CD4-positive, CD25-positive, alpha-beta regulatory T cell (primary cell): ENCODE measurements around the gene AFAP1L1. TPM values are rescaled to one million over a fixed set of nuclear protein-coding genes. Genes with fewer than 3 reads are reported as not detected.

Experiments
- ATAC-seq, 2 donors: fragments of 150-1000 bp; cut with Tn5 transposase; one replicate each; pipeline ENCODE4 v1.10.0; 2021; ENCODE audit warnings: low read depth in 2 of 2, moderate number of reproducible peaks in 2 of 2, moderate library complexity in 1 of 2
- DNase-seq, 3 donors: peaks; one replicate each; pipeline versions ENCODE4 v3.0.0 to v3.0.0-alpha.2; 2012 to 2022; ENCODE audit warnings: mixed read lengths in 1 of 3
- H3K27ac ChIP-seq: one replicate; pipeline ENCODE4 v1.7.0; 2013; ENCODE audit warnings: mild to moderate bottlenecking, low read length; ENCODE audit not compliant: insufficient read depth, poor library complexity, severe bottlenecking
- H3K27me3 ChIP-seq: one replicate; pipeline ENCODE4 v1.7.0; 2013; ENCODE audit warnings: low read length; ENCODE audit not compliant: control insufficient read depth, insufficient read depth
- H3K36me3 ChIP-seq: one replicate; pipeline ENCODE4 v1.7.0; 2013; ENCODE audit warnings: mild to moderate bottlenecking, low read length, moderate library complexity; ENCODE audit not compliant: control insufficient read depth, insufficient read depth
- H3K4me1 ChIP-seq: 2 replicates; pipeline ENCODE4 v1.7.0; 2013; ENCODE audit warnings: mild to moderate bottlenecking, low read length; ENCODE audit not compliant: insufficient read depth, control insufficient read depth, poor library complexity, severe bottlenecking
- H3K4me3 ChIP-seq: one replicate; pipeline ENCODE4 v1.7.0; 2013; ENCODE audit warnings: low read depth, mild to moderate bottlenecking, low read length, moderate library complexity
- H3K9me3 ChIP-seq, 2 experiments: 1 replicate in 1 of 2; 2 replicates in 1 of 2; pipeline ENCODE4 v1.7.0; 2013; ENCODE audit warnings: low read length in 2 of 2, mild to moderate bottlenecking in 1 of 2, moderate library complexity in 1 of 2; ENCODE audit not compliant: control insufficient read depth in 2 of 2
- H3K27ac Mint-ChIP-seq, 3 donors: one replicate each; pipeline ENCODE4 v1.8.0; 2020 to 2022; ENCODE audit warnings: mild to moderate bottlenecking in 3 of 3, mixed read lengths in 3 of 3, moderate library complexity in 2 of 3
- H3K27me3 Mint-ChIP-seq: one replicate; pipeline ENCODE4 v1.8.0; 2022; ENCODE audit warnings: mild to moderate bottlenecking, mixed read lengths
- H3K36me3 Mint-ChIP-seq: one replicate; pipeline ENCODE4 v1.8.0; 2020; ENCODE audit warnings: mixed read lengths
- H3K4me1 Mint-ChIP-seq, 4 donors: one replicate each; pipeline ENCODE4 v1.8.0; 2020 to 2022; ENCODE audit warnings: mixed read lengths in 4 of 4, mild to moderate bottlenecking in 1 of 4
- H3K4me3 Mint-ChIP-seq, 4 donors: one replicate each; pipeline ENCODE4 v1.8.0; 2020 to 2022; ENCODE audit warnings: mild to moderate bottlenecking in 4 of 4, mixed read lengths in 4 of 4, moderate library complexity in 3 of 4
- H3K9me3 Mint-ChIP-seq, 7 donors: one replicate each; pipeline ENCODE4 v1.8.0; 2020 to 2022; ENCODE audit warnings: mixed read lengths in 7 of 7, mild to moderate bottlenecking in 3 of 7, moderate library complexity in 2 of 7
- polyA plus RNA-seq, 4 donors: library from polyadenylated mRNA; unstranded; fragments of 300-500 nt; fragmentation: Illumina TruSeq; gene quantifications; one replicate each; pipeline ENCODE4 v1.2.3, GENCODE V29; 2021
- total RNA-seq: library from RNA; stranded (reverse); gene quantifications from one replicate; pipeline ENCODE4 v1.2.3, GENCODE V29; 2022

The AFAP1L1 gene
- total and polyA plus RNA-seq, 5 donors from 2014 or later: 0.14 TPM; not detected in 4

DNA sequence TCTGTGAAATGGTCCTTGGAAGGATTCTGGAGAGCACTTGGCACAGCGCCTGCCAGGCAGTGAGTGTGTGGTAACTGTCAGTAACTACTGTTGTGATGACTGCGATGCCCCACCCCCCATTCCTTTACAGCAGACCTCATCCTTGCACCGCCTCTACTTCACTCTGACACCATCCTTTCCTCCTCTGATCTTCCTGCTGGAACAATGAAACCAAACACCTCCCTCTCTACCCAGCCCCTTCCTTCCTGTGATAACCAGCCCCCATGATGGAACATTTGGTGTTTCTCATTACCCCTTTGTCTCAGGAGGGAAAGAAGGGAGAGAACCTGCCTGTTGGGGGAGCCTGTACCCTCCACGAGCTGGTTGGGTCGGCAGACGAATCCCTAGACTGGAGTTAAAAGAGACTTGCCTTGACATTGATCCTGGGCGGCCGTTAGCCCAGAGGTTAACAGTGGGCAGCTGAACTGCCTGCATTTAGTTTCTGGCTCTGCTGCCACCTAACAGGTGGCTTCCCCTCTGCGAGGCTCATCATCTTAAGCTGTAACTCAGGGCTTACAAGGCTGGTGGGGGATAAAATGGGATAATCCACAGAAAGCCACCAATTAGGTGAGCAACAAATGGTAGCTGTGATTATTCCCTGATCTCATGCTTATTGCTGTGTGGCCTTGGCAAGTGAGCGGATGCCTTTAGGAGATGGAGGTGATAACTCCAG, 39.4 kb downstream of the AFAP1L1 start:
- Histone ChIP-seq H3K4me3 (no peak overlapping the region), H3K27ac (no peak overlapping the region), H3K4me1 (no peaks in the 10 kb centered on the region), H3K9me3 (no peaks in the 10 kb centered on the region), H3K36me3 (no peaks in the 10 kb centered on the region), H3K27me3 (no peaks in the 10 kb centered on the region)
- H3K4me3 Mint-ChIP-seq: no peak overlapping the region
- H3K9me3 Mint-ChIP-seq: no peaks in the 10 kb centered on the region
- H3K4me1 Mint-ChIP-seq: no peaks in the 10 kb centered on the region
- no peaks in the 10 kb centered on the region for H3K36me3 Mint-ChIP-seq
- H3K27ac Mint-ChIP-seq: no peak overlapping the region
- peaks cover 11% of the 10 kb centered on the region for H3K27me3 Mint-ChIP-seq
- DNase-seq (no peak), ATAC-seq (no peak)

DNA sequence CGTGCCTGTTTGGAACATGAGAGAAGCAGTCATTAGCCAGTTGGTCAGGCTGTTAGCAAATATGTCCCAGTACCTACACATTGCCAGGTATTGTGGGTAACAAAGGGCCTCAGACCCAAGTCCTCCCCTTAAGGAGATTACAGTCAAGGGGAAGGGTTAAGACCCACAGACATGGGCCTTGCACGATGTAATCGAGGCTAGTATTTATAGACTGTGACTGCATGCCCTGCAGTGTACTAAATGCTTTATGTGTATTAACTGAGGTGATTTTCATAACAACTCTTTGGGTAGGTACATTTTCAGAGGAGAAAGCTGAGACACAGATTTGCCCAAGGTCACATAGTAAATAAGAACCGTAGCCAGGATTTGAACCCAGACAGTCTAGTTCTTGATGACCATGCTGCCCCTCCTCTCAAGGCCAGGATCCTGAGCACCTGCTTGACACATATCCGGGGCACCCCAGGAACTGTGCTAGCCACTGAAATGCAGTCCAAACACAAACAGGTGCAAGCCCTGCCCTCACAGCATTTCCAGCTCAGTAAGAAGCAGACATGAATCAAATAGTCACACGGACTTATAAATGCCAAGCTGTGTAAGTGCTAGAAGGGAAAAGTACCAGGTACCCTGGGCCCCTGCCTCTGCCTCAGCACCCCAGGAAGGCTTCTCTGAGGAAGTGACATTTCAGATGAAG, 41.6 kb downstream of the AFAP1L1 start:
- no peaks in the 10 kb centered on the region for H3K9me3 Mint-ChIP-seq
- H3K27ac ChIP-seq: no peak overlapping the region
- no peak overlapping the region for H3K4me3 ChIP-seq
- no peaks in the 10 kb centered on the region for H3K9me3 ChIP-seq
- H3K4me1 ChIP-seq: peaks cover 3% of the 10 kb centered on the region
- H3K4me3 Mint-ChIP-seq: no peak overlapping the region
- H3K27ac Mint-ChIP-seq: no peak overlapping the region
- H3K36me3 Mint-ChIP-seq: no peaks in the 10 kb centered on the region
- H3K4me1 Mint-ChIP-seq: peaks cover 0 to 5% (median 2%) of the 10 kb centered on the region in 4 donors
- ATAC-seq (no peak), DNase-seq (no peak)
- H3K27me3 Mint-ChIP-seq: peaks cover 6% of the 10 kb centered on the region
- H3K36me3 ChIP-seq: no peaks in the 10 kb centered on the region
- no peaks in the 10 kb centered on the region for H3K27me3 ChIP-seq

DNA sequence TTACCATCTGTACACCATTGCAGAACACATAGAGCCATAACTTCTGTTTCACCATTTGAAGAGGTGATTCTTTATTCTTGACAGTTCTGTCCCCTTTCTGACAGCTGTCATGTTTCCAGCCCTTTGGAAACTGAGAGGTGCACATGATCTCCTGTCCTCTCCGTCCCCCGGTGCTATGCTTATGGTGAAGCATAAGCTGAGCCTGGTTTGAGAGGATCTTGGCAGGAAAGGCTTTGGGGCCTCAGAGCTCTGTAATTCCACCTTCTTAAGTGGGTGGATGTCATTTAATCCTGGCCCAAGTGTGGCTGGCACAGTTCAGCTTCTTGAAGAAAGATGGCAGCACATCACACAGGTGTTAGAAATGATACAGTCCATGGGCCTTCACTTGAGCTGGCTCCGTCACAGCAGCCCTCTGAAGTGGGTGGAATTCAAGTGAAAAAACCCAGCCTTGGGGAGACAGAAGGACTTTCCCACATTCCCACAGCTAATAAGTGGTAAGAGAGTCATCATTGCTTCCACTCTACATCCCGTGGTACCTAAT, 43.0 kb downstream of the AFAP1L1 start:
- peaks cover 6% of the 10 kb centered on the region for H3K27me3 Mint-ChIP-seq
- Histone ChIP-seq H3K27ac (no peak overlapping the region), H3K27me3 (no peaks in the 10 kb centered on the region), H3K4me3 (no peak overlapping the region), H3K9me3 (no peaks in the 10 kb centered on the region), H3K4me1 (peaks cover 3% of the 10 kb centered on the region), H3K36me3 (no peaks in the 10 kb centered on the region)
- no peak overlapping the region for H3K27ac Mint-ChIP-seq
- DNase-seq (peak in 1 of 3 donors; percentile 33), ATAC-seq (no peak)
- H3K4me1 Mint-ChIP-seq: peaks cover 0 to 5% (median 2%) of the 10 kb centered on the region in 4 donors
- H3K4me3 Mint-ChIP-seq: no peak overlapping the region
- no peaks in the 10 kb centered on the region for H3K36me3 Mint-ChIP-seq
- H3K9me3 Mint-ChIP-seq: no peaks in the 10 kb centered on the region

DNA sequence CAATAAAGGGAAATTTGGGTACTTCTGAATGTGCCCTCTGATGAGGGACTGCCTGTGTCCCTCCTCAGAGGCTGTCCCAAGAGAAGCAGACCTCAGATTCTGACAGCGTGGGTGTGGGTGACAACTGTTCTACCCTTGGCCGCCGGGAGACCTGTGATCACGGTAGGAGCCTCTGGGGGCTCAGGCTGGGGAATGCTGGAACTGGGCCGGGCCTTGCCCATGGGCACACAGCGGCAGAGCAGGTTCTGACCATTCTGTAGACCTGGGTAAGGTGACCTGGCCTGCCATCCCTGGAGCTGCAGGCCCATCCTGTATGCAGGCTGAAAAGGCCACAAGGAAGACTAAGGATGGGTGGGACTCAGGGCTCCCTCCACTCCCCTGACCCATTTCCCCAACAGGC, 44.1 kb downstream of the AFAP1L1 start:
- Mint-ChIP-seq H3K27me3 (peaks cover 11% of the 10 kb centered on the region), H3K4me3 (no peak overlapping the region), H3K4me1 (peaks cover 0 to 5% (median 2%) of the 10 kb centered on the region in 4 donors), H3K9me3 (no peaks in the 10 kb centered on the region), H3K36me3 (no peaks in the 10 kb centered on the region), H3K27ac (no peak overlapping the region)
- Histone ChIP-seq H3K4me1 (peaks cover 3% of the 10 kb centered on the region), H3K27ac (no peak overlapping the region), H3K36me3 (no peaks in the 10 kb centered on the region), H3K27me3 (no peaks in the 10 kb centered on the region), H3K9me3 (no peaks in the 10 kb centered on the region), H3K4me3 (no peak overlapping the region)
- ATAC-seq (no peak), DNase-seq (no peak)

DNA sequence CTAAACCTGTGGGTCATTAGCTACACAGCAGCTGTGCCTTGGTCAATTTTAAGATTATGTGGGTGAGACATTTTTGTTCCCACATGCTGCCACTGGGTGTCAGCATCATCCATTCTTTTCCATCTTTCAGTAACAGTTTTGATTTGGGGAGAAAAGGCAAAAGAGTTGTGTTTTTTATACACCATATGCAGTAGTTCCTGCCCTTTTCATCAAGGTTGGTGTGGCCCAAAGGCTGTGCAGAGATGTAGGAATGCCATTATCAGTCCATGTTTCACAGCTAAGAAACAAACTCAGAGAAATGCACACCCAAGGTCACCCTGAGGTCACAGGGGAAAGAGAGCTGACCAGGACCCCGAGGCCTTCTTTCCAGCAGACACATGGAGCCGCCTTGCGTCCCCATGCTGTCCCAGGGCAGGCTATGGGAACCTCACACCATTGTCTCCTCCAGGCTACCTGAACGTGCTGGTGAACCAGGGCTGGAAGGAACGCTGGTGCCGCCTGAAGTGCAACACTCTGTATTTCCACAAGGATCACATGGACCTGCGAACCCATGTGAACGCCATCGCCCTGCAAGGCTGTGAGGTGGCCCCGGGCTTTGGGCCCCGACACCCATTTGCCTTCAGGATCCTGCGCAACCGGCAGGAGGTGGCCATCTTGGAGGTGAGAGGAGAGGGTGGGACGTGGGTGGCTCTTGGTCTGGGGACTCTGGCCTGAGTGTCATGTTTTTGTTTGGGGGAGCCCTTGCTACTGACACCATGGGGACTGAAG, 45.8 kb downstream of the AFAP1L1 start:
- H3K27ac ChIP-seq: no peak overlapping the region
- H3K27me3 ChIP-seq: no peaks in the 10 kb centered on the region
- no peaks in the 10 kb centered on the region for H3K9me3 ChIP-seq
- H3K4me1 ChIP-seq: peaks cover 3% of the 10 kb centered on the region
- DNase-seq (peak; percentile 13 to 65 (median 59)), ATAC-seq (peak; percentile 34 to 55)
- Mint-ChIP-seq H3K27ac (no peak overlapping the region), H3K36me3 (no peaks in the 10 kb centered on the region), H3K9me3 (no peaks in the 10 kb centered on the region), H3K4me3 (no peak overlapping the region), H3K27me3 (peaks cover 8% of the 10 kb centered on the region), H3K4me1 (peaks cover 0 to 5% (median 2%) of the 10 kb centered on the region in 4 donors)
- no peak overlapping the region for H3K4me3 ChIP-seq
- no peaks in the 10 kb centered on the region for H3K36me3 ChIP-seq

DNA sequence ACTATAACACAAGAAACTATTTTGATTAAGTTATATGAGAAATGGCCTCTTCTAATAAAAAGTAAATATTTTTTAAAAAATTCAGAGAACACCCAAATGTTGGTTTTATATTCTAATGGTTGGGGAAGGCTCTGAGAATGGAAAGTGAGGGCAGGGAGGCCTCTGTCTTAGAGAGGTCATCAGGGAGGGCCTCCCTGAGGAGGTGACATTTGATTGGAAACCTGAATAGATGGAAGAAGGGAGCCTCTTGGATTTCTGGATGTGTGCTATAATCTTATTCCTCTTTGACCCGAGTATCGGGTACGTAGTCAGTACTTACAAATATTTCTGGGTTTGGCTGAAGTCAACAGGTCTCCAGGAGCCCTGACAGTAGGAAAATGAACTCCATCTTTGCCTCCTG, 47.5 kb downstream of the AFAP1L1 start:
- no peaks in the 10 kb centered on the region for H3K36me3 ChIP-seq
- H3K4me3 Mint-ChIP-seq: peak overlapping the region in 1 of 4 donors; percentile 58

DNA sequence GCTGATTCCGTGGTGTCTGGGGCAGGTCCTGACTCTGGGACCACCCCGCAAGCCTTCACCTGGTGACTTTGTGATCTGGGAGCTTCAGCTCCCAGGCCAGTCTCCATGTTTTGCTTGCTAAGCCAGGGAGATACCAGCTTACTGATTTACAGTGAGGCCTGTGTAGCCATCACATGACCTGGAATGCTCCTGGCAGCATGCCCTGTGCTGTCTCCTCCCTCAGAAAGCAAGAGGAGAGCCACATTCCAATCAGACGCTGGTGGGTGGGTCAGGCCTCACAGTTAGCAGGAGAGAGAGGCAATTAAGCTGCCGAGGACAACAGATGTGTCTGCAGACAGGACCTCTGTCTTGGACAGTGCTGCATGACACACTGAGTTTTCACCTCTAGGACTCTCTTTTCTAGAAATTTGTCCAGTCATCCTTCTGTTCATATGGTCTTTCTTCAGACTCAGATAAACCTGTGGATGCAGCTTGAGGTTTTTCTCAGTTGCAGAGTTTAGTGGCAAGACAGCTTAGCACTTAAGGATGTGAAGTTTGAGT, 49.2 kb downstream of the AFAP1L1 start:
- Mint-ChIP-seq H3K27me3 (peaks cover 4% of the 10 kb centered on the region), H3K4me1 (peaks cover 0 to 5% (median 2%) of the 10 kb centered on the region in 4 donors), H3K27ac (no peak overlapping the region), H3K9me3 (no peaks in the 10 kb centered on the region), H3K36me3 (no peaks in the 10 kb centered on the region), H3K4me3 (no peak overlapping the region)
- no peak overlapping the region for H3K4me3 ChIP-seq
- H3K9me3 ChIP-seq: no peaks in the 10 kb centered on the region
- H3K36me3 ChIP-seq: no peaks in the 10 kb centered on the region
- peaks cover 3% of the 10 kb centered on the region for H3K4me1 ChIP-seq
- DNase-seq: peak in 1 of 3 donors; percentile 16
- H3K27me3 ChIP-seq: no peaks in the 10 kb centered on the region
- no peak overlapping the region for H3K27ac ChIP-seq
- ATAC-seq: no peak

More for the DNA sequence above, 47.5 kb downstream of the AFAP1L1 start:
- H3K4me3 ChIP-seq: no peak overlapping the region
- Mint-ChIP-seq H3K9me3 (no peaks in the 10 kb centered on the region), H3K4me1 (peaks cover 0 to 5% (median 2%) of the 10 kb centered on the region in 4 donors), H3K27ac (no peak overlapping the region), H3K27me3 (peaks cover 4% of the 10 kb centered on the region), H3K36me3 (no peaks in the 10 kb centered on the region)
- no peak for DNase-seq
- no peaks in the 10 kb centered on the region for H3K9me3 ChIP-seq
- H3K27me3 ChIP-seq: no peaks in the 10 kb centered on the region
- ATAC-seq: no peak
- H3K27ac ChIP-seq: no peak overlapping the region
- peaks cover 3% of the 10 kb centered on the region for H3K4me1 ChIP-seq
